Ureter (tissue), 1 donor: ENCODE measurements around the gene PDCD4. TPM values are rescaled to one million over a fixed set of nuclear protein-coding genes. Genes with fewer than 3 reads are reported as not detected.
"Not testable (repeated sequence)": the region's sequence is repeated elsewhere in the genome, so short reads cannot be mapped to it uniquely, and the experiment has no call there.

ENCODE experiments used
- DNase-seq: peaks from one replicate; pipeline ENCODE4 v3.0.0-alpha.2; 2020; ENCODE audit warnings: low spot score
- total RNA-seq: library from RNA; stranded (reverse); gene quantifications from one replicate; pipeline ENCODE4 v1.2.4, GENCODE V29; 2023
- donor health status: DM: yes; HTN: yes; CAD: no.

PDCD4 gene
- total RNA-seq, 1 donor from 2014 or later = 114 TPM

DNA sequence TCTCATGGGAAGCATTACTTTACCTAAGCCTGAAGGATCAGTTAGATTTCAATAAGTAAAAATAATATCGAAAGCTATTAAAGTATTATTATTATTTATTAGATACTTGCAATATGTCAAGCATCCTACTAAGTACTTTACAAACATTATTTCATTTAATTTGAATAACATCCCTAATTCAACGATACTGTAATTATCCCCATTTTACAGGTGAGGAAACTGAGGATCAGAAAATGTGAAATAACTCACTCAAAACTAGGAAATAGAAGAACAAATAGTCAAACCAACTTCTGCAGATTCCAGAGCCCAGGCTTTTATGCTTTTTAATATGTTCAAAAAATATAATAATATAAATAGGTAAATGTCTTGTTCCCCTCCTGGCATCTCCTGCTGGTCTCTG is 10.3 kb upstream of the PDCD4 start:
- no peak for DNase-seq

DNA sequence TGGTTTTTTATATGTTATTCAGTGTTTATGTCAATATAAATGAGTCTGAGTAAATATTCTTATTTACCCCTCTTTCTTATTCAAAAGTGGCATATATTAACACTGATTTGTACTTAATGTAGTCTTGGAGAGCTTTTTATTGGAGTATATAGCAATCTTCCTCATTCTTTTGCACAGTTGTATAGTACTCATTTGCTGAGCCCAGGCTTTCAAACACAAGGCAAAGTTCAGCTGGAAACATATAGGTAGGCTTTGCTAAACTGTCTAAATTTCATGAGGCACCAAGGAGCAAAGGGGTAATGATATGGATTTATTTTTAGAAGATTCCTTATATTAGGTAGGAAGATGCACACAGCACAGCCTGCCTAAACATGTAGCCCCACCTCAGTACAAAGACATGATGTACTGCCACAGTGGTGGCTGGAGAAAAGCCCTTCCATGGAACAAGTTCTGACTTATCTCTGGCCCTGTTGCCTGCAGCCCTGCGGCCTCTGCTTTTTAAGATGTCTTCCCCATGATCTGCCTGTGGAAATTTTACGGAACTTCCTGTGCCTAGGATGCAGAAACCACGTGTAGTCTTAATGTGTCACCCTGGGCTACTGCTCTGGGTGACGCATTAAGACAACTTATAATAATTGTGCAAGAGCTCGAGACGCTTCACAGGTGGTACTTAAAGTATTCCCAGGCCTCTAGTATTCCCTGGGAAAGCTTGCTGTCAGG is 9.6 kb upstream of the PDCD4 start:
- no peak for DNase-seq

DNA sequence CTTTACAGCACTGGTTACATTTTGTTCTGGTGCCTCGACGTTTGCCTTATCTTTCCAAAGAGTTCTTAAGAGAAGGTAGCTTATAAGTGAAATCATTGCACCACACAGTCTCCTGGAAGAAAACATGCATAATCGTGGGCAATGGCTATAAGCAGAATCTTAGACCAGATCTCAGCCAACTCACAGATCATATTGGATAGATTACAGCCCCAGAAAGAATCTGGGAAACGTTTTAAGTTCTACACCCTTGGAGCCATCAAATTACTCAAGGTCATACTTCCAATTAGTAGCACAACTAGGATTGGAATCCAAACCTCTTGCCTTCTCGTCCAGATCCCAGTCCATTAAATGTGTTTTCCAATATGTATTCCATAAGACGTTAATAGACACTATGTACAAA is 8.8 kb upstream of the PDCD4 start:
- DNase-seq = no peak

DNA sequence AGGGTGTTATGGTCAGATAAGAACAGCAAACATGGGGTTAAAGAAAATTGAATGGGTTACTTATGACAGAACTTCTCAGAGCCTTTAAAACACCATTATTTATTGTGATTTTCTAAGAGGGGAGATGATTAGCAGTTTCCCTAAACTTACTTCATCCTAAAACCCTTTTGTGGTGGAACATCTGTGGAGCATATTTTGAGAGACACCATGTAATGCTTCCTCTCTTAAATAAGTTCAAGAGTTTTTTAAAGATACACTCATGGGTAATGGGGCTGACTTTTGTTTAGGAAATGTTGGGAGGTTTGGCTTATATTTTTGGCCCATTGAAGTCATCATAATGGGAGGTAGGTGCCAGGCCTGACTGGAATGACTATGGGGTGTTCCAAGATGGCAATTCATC is 8.4 kb upstream of the PDCD4 start:
- no peak for DNase-seq

DNA sequence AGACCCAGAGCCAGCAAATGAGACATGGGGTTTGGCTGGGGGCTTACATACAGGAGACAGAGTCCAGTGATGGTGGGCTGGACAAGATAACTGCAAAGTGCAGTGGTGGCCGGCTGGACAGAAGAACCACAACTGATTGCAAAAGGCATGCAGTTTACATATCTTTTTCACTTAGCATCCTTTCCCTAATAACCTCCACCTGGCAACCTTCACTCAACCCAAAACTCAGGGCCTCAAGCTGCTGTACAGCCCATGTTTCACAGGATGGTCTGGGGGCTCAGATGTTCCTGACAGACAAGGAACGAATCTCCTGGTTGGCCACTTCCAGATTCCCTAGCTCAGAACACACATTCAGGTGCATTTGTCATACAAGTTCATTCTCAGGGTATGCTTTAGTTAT is 7.8 kb upstream of the PDCD4 start:
- DNase-seq = no peak

DNA sequence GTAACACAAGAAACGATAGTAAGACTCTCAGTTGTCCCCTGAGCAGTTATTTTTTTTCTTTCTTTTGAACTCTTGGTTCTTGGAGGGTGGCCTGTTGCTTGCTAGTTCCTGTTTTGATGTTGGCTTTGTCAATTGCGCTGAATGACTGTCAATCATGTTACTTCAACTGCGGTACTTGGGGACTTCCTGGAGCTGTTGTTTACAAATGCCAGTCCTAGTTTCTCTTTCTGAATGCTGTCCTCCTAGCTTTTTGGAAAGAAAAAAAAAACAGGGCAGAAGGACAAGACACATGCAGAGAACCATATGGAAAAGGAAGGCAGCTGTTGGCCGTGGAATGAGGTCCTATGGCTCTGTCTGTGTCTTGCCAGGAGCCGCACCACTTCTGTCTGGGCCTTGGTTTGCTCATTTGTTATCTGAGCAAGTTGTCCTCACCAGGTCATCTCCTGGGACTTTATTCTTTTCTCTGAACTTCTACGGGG is 7.0 kb upstream of the PDCD4 start:
- no peak for DNase-seq

DNA sequence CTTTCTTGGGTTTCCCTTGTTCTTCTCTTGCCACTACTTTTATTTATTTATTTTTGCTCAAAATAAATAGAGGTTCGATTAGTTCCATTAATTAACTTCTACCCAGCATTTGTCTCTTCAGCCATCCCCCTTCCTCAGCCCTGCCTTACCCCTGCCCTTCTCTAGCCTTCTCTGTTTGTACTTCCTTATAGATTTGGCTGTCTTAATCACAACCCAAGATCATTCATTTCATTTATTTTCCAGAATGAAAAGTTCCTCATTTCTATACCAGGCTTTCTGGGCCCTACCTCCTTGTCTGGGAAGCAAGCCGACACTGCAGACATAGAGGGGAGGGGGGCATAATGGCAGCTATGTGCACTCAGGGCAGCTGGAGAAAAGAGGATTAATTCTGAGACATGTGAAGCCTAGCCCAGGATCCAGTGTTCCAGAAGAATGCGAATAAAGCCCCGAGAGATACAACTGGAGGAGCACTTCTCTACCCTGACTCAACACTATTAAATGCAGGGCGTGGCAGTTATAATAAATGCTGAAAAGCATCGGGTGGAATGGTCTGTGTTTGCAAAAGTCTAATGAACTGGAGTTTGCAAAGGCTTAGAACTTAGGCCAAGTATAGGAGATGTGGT is 6.4 kb upstream of the PDCD4 start:
- no peak for DNase-seq

DNA sequence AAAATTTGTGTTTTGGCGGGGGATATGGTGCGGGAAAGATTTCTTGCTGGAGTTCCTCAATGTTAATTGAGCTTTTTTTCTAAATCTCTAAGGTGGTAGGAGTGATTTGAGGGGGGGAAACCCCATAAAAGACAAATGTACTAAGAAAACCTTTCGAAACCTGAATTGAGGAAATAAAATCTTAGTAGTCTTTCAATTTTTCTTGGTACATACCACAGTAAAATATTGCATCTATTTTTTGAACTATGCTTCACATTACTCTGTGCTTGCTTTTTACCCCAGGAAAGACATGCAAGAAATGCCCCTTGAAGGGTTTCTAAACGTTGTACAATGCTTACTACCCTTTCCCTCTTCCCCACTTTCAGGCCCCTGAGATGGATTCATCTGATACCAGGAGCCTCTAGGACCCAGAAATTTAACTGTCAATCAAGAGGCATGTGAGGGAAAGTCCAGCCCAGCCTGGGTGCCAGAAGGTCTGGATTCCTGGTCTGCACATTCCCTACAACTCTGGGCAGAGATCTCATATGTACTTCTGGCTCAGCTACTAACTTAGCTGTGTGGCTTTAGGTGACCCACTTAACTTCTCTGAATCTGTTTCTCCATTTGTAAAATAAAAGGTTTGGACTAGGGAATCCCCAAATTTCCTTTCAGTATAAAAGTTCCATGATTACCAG is 5.8 kb upstream of the PDCD4 start:
- DNase-seq = no peak

DNA sequence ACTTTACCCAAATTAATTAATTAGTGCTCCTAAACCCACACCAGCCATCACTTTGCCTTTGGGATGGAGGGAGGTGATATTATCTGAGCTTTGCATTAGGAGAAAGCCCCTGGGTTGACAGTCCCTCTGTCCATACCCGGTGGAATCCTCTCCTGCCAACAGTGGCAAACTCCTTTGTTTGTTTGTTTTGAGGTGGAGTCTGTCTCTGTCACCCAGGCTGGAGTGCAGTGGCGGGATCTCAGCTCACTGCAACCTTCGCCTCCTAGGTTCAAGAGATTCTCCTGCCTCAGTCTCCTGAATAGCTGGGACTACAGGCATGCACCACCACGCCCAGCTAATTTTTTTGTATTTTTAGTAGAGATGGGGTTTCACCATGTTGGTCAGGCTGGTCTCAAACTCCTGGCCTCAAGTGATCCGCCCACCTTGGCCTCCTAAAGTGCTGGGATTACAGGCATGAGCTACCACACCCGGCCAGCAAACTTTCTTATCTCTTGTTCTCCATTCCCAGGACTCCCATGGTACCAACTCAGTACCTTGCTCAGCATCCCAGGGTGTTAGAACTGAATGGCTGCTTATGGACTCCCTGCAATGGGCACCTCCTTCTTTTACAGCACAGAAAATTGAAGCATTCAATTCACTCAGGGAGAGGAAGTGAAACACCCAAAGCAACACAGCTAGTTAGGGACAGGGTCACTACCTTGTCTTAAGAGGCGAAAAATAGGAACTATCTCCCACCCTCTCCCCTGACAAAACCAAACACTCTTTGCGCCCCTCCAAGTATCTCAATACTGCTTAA is 4.5 kb upstream of the PDCD4 start:
- DNase-seq = not testable (repeated sequence)

DNA sequence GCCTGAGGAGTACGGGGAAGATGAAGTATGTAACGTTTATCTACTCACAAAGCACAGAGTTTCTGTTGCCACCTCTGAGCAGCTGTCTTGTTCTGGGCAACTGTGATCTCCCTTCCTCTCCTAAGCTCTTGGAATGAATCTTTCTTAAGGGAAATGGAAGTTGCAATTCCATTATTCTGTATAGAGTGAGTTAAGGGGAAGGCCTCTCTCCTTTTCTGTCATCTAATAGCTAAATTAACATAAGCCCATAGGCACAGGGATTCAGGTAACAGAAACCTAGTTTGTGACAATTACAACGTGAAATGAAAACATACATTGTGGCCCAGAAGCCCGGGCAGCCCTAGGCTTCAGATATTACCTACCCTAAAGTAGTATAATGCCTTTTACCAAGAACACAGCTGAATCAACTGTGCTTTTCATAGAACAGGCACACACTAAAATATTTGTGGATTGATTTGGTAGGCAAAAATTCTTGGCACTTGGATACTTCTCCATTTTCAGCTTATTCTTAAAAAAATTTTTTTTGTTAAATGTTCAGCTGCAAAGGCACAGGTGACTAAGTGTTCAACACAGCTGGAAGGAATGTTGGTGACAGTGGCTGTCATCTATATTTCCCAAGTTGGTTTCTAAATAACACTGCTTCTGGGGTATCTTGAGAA is 3.8 kb upstream of the PDCD4 start:
- DNase-seq = no peak

DNA sequence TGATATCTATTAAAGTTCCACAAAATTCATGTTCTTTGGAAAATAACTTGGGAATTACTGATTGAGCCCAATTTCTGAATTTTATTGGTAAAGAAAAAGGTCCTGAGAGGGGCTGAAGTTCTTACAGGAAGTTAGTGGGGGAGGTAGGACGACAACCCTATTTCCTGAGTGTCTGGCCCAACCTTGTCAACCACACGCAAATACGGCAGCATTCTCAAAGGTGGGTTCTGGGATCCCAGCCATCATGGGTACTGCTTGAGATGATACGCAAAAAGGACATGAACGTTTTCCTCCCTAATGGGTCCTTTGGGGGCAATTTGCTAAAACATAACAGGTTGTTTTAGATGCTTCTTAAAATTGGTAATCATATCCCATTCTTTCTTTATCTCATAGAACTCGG is 2.7 kb upstream of the PDCD4 start:
- no peak for DNase-seq

DNA sequence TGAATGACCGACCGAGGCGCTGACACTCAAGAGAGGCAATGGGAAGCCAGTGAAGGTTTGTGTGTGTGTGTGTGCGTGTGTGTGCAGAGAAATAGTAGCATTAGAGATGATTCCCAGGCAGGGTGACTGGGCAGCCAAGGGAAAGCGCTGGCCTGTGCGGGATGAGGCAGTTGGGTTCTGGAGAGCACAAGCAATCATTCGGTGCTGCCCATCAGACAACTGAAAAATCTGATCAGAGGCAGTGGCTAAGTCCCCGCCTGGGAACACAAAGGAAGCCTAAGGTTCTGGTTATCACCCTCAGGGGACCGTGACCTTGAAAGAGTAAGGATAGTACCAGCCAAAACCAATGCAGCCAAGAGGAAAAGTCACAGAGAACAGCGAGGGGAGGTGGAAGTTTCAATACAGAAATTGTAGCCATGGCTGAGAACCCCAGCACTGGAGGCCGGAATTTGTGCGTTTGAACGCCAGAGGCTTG is 868 bp upstream of the PDCD4 start:
- no peak for DNase-seq

DNA sequence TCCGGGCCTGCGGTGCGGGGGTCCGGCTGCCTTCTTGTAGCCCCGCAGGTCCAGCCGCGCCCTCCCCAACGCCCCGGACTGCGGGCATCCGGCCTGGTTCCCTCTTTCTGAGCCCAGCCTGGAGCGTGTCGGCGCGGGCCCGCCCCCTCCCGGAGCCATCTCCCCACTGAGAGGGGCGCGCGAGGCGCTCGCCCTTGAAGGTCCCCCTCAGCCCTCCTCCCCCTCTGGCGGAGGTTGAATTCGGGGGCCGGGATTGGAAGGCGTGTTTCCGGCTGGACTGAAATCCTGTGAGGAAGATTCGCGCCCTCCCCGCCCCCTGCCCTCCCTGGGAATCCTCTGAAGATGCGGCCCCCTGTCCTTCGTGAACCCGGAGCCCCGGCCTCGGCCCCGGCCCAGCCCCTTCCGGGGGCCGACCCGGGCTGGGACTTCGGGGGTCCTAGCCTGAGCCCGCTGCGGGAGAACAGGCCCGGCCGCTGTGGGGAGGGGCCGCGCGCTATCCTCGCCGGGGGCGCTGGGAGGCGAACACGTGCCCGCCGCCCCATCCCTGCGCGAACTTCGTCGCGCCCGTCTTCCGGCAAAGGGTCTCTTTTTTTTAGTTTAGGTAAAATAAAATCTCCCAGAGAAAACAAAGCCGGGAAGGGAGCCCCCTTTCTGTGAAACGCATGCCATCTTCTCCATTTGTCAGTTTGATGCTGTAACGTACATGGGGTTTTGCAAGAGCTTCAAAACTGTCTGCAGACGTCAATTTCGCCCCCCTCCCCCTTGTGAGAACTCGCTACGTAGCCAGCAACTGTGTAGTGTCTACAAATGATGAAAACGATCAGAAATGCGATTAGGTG is 636 bp downstream of the PDCD4 start:
- peak; percentile 76 for DNase-seq

DNA sequence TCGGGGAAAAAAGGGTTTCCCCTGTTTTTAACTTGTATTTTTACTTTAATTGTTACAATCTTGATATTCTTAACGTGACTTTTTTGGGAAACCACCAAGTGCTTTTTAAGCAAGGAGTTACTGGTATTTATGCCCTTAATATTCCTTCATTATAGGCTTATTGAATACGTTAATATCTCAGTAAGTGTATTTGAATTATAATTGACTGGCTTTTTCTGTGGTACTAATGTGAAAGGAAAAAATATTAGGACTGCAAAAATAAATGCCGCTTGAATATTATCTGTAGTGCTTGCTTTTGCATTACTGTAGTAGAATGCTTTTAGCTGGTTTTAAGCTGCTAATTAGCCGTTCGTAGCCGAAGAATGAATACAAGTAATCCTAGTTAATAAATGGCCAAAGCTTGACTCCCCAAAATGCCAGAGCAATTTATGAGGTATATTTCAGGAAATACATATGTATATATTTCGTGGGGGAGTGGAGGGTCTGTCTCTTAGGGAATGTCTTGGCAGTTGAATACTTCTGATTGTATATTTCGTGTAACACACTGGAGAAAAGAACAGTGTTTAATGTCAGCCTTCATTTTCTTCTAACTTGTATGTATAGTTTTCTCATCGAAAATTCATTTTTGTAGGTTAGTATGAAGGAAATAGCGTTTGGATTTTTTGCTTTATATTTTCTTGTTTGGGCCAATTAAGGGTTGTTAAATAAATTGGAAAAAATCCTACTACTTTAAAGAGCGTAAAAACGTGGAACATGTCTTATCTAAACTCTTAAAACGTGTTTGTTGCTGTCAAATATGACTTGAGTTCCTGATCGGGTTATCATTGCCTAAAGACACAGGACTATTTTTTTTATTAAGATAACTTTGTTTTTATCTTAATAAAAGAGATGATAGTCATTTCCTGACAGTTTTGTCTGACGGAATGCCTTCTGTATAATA is 1.5 kb downstream of the PDCD4 start:
- DNase-seq = no peak

DNA sequence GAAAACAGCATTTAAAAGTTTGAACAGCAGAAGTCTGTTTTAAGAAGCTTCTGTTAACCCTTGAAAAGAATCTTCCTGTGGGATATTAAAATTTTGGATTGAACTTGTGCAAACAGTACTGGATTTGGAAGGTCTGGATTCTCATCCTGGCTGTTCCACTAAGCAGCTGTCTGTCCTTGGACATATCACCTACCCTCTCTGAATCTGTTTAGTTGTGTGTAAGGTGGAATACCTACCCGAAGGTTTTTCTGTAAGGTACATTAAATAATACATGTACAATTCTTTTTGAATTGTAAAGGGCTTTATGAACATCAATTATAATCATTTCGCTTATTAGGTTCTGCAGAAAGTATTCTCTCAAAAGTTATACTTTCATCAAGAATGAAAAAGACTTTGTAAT is 2.2 kb downstream of the PDCD4 start:
- DNase-seq = no peak

DNA sequence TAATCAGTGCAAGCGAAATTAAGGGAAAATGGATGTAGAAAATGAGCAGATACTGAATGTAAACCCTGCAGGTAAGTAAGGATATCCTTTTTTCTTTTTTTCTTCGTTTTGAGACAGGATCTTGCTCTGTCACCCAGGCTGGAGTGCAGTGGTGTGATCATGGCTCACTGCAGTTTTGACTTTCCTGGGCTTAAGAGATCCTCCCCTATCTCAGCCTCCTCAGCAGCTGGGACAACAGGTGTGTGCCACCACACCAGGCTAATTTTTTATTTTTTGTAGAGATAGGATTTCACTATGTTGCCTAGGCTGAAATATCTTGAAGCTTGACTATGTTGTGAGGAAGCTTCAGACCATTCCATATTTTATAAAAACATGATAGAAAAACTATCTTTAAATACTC is 4.3 kb downstream of the PDCD4 start:
- DNase-seq = no peak

DNA sequence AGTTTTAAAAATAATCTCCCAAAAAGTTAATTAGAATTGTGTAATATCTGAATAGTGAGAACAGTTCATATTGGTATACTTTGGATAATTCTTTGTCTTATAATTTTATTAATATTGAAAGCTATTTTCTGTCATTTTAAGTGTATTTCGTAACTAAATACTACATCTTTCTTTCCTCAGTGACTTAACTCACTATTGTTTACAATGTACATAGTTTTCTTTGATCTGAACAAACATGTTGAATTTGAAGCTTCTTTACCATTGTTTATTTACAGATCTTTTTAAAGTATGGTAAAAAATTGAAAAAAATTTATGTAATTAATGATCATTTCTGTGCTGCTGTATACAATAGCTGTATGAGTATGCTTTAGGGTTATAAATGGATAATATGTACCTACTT is 5.1 kb downstream of the PDCD4 start:
- DNase-seq = no peak

DNA sequence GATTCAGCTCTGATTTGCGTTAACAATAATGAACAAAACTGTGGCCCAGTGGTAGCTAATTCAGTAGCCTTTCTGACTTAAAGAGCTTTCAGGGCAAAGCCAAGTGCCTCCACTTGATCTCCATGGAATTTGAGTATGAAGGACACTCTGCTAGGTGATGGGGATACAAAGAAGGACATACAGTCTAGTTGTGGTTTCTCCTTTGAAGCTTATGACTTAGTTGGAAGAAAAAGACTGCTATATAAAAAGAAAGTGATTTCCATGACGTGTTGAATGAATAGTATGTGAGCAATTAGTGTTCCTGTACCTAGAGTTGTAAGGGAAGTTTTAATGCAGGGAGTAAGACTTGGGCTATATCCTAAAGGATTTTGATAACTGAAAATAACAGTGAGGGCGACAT is 8.3 kb downstream of the PDCD4 start:
- no peak for DNase-seq

DNA sequence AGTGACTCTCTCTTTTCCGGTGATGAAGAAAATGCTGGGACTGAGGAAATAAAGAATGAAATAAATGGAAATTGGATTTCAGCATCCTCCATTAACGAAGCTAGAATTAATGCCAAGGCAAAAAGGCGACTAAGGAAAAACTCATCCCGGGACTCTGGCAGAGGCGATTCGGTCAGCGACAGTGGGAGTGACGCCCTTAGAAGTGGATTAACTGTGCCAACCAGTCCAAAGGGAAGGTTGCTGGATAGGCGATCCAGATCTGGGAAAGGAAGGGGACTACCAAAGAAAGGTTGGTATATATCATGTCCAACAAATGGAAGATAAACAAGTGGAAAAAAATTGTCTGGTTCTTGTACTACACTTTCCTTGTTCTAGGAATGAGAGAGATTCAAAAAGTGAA is 9.5 kb downstream of the PDCD4 start:
- DNase-seq = no peak

DNA sequence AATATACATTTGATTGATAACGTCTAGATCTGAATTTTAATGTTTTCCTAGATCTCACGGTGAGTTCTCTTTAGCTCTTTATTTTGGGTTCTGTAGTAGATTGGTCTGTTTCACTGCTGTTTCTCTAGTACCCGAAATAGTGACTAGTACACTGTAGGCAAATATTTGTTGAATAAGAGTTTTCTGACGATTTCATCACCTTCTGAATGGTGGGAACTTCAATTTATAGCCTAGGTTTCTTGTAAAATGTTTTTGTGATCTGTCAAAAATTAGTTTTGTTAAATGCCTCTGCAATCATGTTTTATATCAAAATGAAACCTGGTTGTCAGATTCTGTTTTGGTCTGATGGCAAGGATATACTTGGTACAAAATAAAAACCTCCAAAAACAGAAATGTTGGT is 10.2 kb downstream of the PDCD4 start:
- DNase-seq = no peak
